Lung (tissue), 12 donors: ENCODE measurements around the gene HDAC1. TPM values are rescaled to one million over a fixed set of nuclear protein-coding genes. Genes with fewer than 3 reads are reported as not detected.
A peak's percentile ranks its signal among the peaks of the same experiment; 100 is the strongest.

Source experiments
- ATAC-seq: fragments of 200-7000 bp; cut with Tn5 transposase; one replicate; pipeline ENCODE4 v1.9.1; 2020; ENCODE audit warnings: moderate number of reproducible peaks; ENCODE audit not compliant: insufficient read depth, low FRiP score
- DNase-seq, 3 donors: peaks; one replicate each; pipeline ENCODE4 v3.0.0-alpha.2; 2013 to 2017
- H3K27ac ChIP-seq, 2 donors: one replicate each; pipeline ENCODE4 v1.5.1; 2013; ENCODE audit warnings: mild to moderate bottlenecking in 2 of 2, moderate library complexity in 2 of 2, control low read depth in 1 of 2, inconsistent platforms in 1 of 2, low read depth in 1 of 2, low read length in 1 of 2
- H3K27me3 ChIP-seq, 3 donors: one replicate each; pipeline ENCODE4 v1.5.1; 2013; ENCODE audit warnings: low read length in 2 of 3; ENCODE audit not compliant: control insufficient read depth in 3 of 3, insufficient read depth in 3 of 3
- H3K36me3 ChIP-seq, 4 donors: one replicate each; pipeline ENCODE4 v1.5.1; 2013; ENCODE audit warnings: low read length in 4 of 4, mild to moderate bottlenecking in 1 of 4, moderate library complexity in 1 of 4; ENCODE audit not compliant: control insufficient read depth in 4 of 4, insufficient read depth in 4 of 4
- H3K4me1 ChIP-seq, 5 donors: one replicate each; pipeline ENCODE4 v1.5.1; 2013; ENCODE audit warnings: low read length in 5 of 5, mild to moderate bottlenecking in 2 of 5, moderate library complexity in 1 of 5; ENCODE audit not compliant: control insufficient read depth in 5 of 5, insufficient read depth in 5 of 5
- H3K4me3 ChIP-seq: one replicate; pipeline ENCODE4 v1.5.1; 2013; ENCODE audit warnings: mild to moderate bottlenecking, control low read depth, moderate library complexity
- H3K9ac ChIP-seq, 2 donors: one replicate each; pipeline ENCODE4 v1.5.1; 2013; ENCODE audit warnings: low read length in 2 of 2, control low read depth in 1 of 2; ENCODE audit not compliant: insufficient read depth in 1 of 2
- H3K9me3 ChIP-seq, 4 donors: one replicate each; pipeline ENCODE4 v1.5.1; 2013; ENCODE audit warnings: low read length in 3 of 4, mild to moderate bottlenecking in 1 of 4, moderate library complexity in 1 of 4; ENCODE audit not compliant: control insufficient read depth in 4 of 4, insufficient read depth in 3 of 4
- CTCF ChIP-seq: IDR thresholded peaks from 2 replicates; pipeline ENCODE4 v1.5.1; 2012; ENCODE audit warnings: mild to moderate bottlenecking; ENCODE audit errors: control extremely low read depth, extremely low read depth
- WGBS, 2 donors: extraction: QIAGEN DNeasy Blood & Tissue Kit; methylation state at CpG; one replicate each; pipeline ENCODE4 v1.1.7; 2013; 5-methylcytosine and 5-hydroxymethylcytosine counted together
- polyA plus RNA-seq, 2 donors: library from polyadenylated mRNA; stranded (reverse); fragments of 200-250 nt; gene quantifications; one replicate each; pipeline ENCODE4 v1.2.1, GENCODE V29; 2013
- total RNA-seq, 2 donors: library from RNA; depleted of rRNA in 1 of 2; stranded (reverse); fragments of >200 nt in 1 of 2; gene quantifications; one replicate each; pipeline ENCODE4 v1.2.1, GENCODE V29; 2014 to 2021
- donor health status: control.
- donor health status: control.
- donor health status: Bipolar disorder and iron deficiency.
- donor health status: healthy.
- donor health status: DM: yes; HTN: yes; CAD: no.

HDAC1 gene
- total and polyA plus RNA-seq, 4 donors: 47.3 to 90.4 (median 72.5) TPM

- H3K27ac ChIP-seq: no peak overlapping the region
- peaks cover 0 to 22% (median 10%) of the 10 kb centered on the region in 5 donors for H3K4me1 ChIP-seq
- no peaks in the 10 kb centered on the region for H3K9me3 ChIP-seq
- ATAC-seq (no peak), DNase-seq (no peak)
- 55 to 72% methylated on average over 5 of the region's 5 CpGs for WGBS, 2 donors
- no peak overlapping the region for H3K9ac ChIP-seq
- H3K4me3 ChIP-seq: no peak overlapping the region
- no peaks in the 10 kb centered on the region for H3K36me3 ChIP-seq
- no peak for TF ChIP-seq CTCF
- no peaks in the 10 kb centered on the region for H3K27me3 ChIP-seq
Observed at GRCh38 chr1:32341971-32342370, 50.1 kb downstream of the HDAC1 start.

DNA sequence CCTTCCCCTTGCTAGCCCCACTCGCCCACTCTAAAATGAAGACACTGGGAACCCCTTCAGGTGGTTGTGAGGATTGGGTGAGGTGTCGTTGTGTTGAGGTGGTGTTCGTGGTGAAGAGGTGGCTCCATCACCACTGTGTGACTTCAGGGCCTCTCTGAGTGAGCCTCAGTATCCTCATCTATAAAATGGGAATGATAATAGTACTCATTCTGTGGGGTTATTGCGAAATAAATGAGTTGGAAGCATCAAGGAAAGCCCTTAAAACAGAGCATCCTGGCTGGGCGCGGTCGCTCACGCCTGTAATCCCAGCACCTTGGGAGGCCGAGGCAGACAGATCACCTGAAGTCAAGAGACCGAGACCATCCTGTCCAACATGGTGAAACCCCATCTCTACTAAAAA, 50.8 kb downstream of the HDAC1 start:
- H3K9me3 ChIP-seq: no peaks in the 10 kb centered on the region
- H3K4me3 ChIP-seq: no peak overlapping the region
- DNase-seq (no peak), ATAC-seq (no peak)
- no peaks in the 10 kb centered on the region for H3K36me3 ChIP-seq
- peaks cover 0 to 22% (median 5%) of the 10 kb centered on the region in 5 donors for H3K4me1 ChIP-seq
- TF ChIP-seq CTCF: no peak
- WGBS, 2 donors: 92 to 95% methylated on average over 10 of the region's 10 CpGs
- no peak overlapping the region for H3K9ac ChIP-seq
- no peaks in the 10 kb centered on the region for H3K27me3 ChIP-seq
- no peak overlapping the region for H3K27ac ChIP-seq

GRCh38 chr1:32345289-32345827, 53.5 kb downstream of the HDAC1 start:
- H3K36me3 ChIP-seq: no peaks in the 10 kb centered on the region
- H3K4me3 ChIP-seq: no peak overlapping the region
- TF ChIP-seq CTCF: no peak
- 17 to 21% methylated on average over 8 of the region's 8 CpGs for WGBS, 2 donors
- DNase-seq: peak; percentile 40 to 72 (median 46)
- peak overlapping the region in 1 of 2 donors; percentile 1 for H3K27ac ChIP-seq
- H3K9me3 ChIP-seq: no peaks in the 10 kb centered on the region
- ATAC-seq: no peak
- H3K9ac ChIP-seq: no peak overlapping the region
- H3K27me3 ChIP-seq: no peaks in the 10 kb centered on the region
- H3K4me1 ChIP-seq: peaks cover 0 to 25% (median 5%) of the 10 kb centered on the region in 5 donors
